Anterior cingulate cortex (tissue), 58 donors: ENCODE data around the gene CASP1.
"Not testable (repeated sequence)": the region's sequence is repeated elsewhere in the genome, so short reads cannot be mapped to it uniquely, and the experiment has no call there.

Experiments
- DNase-seq, 58 donors: peaks; one replicate each; lab custom pipeline; 2025; lab: John Stamatoyannopoulos, UW

CASP1 gene

GRCh38 chr11:105046898-105047579, 12.1 kb upstream of the CASP1 start:
- DNase-seq: no peak

DNA sequence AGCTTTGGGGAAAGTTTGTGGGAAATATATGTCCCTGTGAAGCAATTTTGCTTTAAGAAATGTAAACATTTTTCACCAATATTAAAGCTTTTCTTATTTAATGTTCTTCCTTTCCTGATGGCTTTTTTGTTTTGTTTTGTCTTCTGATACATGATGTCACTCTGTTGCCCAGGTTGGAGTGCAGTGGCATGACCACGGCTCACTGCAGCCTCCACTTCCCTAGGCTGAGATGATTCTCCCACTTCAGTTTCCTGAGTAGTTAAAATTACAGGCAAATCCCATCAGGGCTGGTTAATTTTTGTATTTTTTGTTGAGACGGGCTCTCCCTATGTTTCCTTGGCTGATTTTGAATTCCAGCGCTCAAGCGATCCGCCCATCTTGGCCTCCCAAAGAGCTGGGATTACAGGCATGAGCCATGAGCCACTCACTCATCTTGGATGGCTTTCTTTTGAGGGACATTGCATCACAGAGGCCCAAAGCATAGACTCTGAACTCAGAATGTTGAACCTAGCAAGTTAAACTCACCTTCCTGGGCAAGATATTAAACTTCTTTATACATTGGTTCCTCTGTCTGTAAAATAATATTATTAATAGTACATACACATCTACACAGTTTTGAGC, 10.8 kb upstream of the CASP1 start:
- DNase-seq: no peak

DNA sequence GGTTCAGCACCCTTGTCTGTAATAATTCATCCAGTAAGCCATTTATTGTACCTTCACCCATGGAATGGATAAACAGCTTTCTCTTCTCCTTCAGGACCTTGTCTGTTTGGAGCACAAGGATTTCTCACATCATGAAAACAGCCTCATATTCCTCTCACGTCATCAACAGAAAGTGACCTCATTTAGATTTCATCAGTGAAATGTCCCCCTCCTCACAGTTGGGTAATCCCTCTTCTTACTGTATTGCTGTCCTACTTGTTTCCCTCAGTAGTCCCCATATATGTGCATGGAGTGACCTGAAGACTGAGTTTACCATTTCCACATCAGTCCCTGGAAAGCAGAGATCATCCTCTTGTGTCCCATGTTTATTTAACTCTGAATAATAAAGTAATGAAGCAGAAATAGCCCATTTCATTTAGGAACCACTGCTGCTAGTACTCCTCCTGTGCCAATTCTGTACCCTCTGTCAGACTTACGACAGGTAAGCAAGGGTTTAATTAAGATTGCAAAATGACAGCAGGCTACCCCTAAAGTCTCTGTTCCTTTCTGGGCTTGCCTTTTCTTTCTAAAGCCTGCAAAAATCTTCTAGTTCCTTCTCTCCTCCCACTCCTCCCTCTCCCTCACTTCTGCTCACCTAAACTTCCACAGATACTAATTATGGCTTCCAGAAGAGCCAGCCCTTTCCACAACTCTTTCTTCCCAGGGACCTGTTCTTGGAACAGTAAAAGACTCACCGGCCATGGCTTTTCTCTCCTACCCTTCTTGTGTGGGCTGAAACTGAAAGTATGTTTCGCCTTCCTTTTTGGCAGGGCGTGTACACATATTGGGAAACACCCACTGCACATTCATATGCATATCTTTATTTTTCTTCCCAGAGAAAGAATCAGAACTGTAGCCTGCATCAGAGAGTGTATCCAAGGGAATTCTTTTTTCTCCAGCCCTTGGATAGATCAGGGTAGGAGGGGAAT, 9.9 kb upstream of the CASP1 start, which contains the start of gene CARD16:
TSS of gene CARD16 (minus strand) at position 779 of the 968 bp plus-strand sequence. CDS start at position 741, 38 bp downstream.
- DNase-seq: peak in 3 of 58 donors; percentile 2 to 19 (median 15)

- DNase-seq: no peak
These were observed 7.2 kb upstream of the CASP1 start for GRCh38 chr11:105042178-105042577.

DNA sequence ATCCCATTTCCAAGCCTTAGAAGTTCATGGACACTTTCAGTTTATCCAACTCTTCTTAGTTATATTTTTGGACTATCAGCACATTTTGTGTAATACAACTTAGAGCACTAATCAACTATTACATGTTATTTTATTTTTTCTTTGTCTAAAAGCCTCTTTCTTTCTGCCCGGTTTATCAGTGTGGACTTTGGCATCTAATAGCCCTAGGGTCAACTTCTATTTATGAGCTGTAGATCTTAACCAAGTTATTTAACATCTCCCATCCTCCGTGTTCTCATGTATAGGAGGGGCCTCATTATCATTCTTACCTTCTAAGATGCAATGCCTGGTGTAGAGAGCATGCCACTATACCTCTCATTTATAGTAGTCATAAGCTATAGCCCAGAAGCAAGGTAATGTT, 5.8 kb upstream of the CASP1 start:
- no peak for DNase-seq

- DNase-seq: not testable (repeated sequence)
These were observed 556 bp downstream of the CASP1 start for GRCh38 chr11:105034388-105034787.

GRCh38 chr11:105033781-105034180, 1.2 kb downstream of the CASP1 start:
- DNase-seq: no peak

DNA sequence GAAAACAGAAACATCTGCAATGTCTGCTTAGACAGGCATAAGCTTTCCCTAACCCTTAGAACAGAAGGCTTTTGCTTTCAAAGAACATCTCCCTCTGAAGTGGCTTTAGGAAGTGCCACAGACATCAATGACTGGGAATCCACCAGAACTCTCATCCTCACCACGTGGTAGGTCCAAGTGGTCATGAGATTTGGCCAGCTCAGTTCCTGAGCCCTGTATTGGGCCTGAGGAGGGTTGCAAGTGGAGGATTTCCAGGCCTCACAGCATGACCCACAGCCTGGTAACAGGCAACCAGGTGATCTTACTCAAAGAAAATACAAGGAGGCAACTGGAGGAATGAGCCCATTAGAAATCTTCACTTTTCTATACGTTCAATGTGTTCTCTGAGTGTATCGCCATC, 1.6 kb downstream of the CASP1 start:
- peak in 1 of 58 donors; percentile 0 for DNase-seq

DNA sequence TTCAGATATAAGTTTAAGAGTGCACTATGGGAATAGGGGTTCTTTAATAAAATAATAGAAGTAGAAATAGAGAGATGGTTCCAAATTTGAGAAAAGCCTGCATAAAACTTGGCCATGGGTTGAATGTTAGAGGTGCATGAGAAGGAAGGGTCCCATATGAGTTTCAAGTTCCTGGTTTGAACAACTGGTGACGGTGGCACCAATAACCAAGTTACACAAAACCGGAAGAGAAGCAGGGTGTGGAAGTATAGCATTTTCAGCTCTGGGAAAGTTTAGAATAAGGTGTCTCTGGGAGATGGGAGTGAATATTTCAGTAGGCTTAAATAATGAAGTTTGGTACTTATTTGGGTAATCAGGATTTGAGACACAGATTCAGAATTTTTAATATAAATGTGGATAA, 2.4 kb downstream of the CASP1 start:
- DNase-seq: no peak

GRCh38 chr11:105027678-105028077, 7.3 kb downstream of the CASP1 start:
- no peak for DNase-seq

DNA sequence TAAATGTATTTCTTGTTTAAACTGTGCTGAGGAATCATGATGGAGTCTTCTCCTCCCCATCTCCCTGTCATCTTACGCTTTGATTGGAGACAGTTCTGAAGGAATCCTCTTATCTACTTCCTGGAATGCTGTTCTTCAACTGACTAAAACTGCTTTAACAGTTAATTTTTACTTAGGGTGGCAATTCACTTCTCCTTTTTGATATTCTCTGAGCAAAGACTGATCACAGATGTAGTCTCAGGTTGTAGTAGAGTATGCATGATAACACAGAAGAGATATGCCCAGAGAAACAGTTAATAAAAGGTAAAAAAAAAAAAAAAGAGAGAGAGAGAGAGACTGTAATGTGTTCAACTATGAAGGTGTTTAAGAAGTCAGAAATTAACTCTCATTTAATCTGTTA, 10.6 kb downstream of the CASP1 start:
- DNase-seq: no peak

DNA sequence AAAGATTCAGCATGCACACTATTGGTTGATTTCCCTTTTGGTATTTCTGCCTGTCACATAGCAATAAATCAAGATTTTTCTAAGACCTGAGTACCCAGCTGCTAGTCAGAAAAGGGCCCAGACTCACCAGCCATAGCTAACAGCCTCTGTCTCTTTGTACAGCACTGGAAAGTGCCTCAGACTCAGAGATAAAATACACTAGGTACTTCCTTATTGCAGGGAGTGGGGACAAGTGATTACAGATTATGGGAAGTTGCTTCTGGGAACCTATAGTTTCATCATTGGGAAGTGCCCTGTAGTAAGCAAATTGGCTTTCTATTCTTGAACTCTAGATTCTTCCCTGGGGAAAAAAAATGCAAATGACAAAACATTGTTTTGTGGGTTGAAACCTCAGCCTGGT, 11.9 kb downstream of the CASP1 start, which contains the start of gene CASP5:
TSS of gene CASP5 (minus strand) at position 166 of the 400 bp plus-strand sequence. CDS start at position 134, 32 bp downstream.
- DNase-seq: no peak

- no peak for DNase-seq
These were observed 12.4 kb downstream of the CASP1 start for GRCh38 chr11:105022527-105022926.

DNA sequence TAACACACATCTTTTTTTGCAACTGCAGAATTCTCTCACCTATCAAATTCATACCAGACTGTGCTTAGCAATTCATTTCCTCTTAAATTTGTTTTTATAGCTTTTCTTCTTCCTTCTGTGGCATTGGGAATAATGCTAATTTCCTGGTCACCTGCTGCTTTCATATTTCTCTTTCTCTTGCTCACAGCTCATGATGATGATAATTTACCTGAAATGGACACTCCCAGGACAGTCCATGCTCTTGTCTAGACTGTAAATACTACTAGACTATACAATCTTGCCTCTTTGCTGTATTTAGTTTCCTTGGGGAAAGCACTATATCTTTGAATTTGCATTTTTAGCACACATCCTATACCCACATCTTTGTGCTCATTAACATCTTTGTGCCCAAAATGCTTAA, 27.5 kb downstream of the CASP1 start:
- no peak for DNase-seq

GRCh38 chr11:105005451-105005845, 29.5 kb downstream of the CASP1 start:
- no peak for DNase-seq

GRCh38 chr11:105004021-105004420, 30.9 kb downstream of the CASP1 start:
- no peak for DNase-seq

- DNase-seq: no peak
These were observed 31.8 kb downstream of the CASP1 start for GRCh38 chr11:105003151-105003550.

DNA sequence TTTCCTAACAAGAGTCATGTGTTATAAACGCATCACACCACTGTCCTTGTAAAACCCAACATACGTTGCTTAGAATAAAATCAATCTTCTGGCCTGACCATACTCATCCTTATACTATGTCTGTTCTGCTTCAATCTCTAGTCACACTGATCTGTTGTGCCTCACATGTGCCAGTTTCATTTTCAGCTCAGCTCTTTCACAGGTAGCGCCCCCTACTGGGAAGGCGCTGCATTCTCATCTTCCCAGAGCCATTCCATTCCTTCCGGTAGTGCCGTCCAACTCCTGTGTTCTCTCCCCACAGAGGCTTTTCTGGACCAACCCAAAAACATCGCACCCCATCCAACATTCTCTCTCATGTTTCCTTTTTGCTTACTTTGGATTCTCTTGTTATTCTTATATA, 34.1 kb downstream of the CASP1 start:
- DNase-seq: peak in 2 of 58 donors; percentile 0 to 3

DNA sequence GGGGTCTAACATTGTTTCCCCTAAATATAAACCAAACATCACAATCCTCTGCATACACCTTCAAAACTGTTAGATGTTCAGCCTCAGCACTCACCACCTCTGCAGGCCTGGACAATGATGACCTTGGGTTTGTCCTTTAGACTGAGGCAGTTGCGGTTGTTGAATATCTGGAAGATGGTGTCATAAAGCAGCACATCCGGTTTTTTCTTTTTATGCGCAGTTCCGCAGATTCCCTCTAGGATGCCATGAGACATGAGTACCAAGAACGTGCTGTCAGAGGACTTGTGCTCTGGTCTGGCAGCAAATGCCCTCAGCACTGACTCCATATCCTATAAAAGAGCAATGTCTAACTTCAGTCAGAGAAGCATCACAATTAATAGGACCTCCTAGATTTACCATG, 34.8 kb downstream of the CASP1 start:
- no peak for DNase-seq

GRCh38 chr11:104999721-105000120, 35.2 kb downstream of the CASP1 start:
- no peak for DNase-seq

GRCh38 chr11:104997288-104997687, 37.7 kb downstream of the CASP1 start:
- DNase-seq: no peak
